ENCODE measurements around the gene BMPR1A. TPM values are rescaled to one million over a fixed set of nuclear protein-coding genes. Genes with fewer than 3 reads are reported as not detected.
A peak's percentile ranks its signal among the peaks of the same experiment; 100 is the strongest.

The BMPR1A gene
- total and polyA plus RNA-seq, 2 donors from 2014 or later: 7.9 to 37.4 TPM

DNA sequence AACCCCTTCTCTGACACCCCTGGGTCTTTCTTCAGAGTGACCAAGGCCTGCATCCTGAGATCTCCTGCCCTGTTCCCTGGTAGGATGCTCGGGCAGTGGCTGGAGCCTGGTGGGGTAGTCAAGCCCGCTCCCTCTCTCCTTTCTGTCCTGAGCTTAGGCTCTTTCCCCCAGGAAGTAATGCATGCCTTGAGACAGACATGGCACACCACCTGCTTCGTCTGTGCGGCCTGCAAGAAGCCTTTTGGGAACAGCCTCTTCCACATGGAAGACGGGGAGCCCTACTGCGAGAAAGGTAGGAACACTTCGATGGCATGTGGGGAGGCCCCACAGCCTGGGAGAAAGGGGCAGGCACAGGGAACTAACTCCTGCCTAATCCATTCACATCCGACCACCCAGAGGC, 37.9 kb upstream of the BMPR1A start:
- intact Hi-C loops (cut with DNase I): no loop called here
- TF ChIP-seq CTCF (IDR thresholded peaks at IDR 0.05; ENCODE audit: borderline replicate concordance, extremely low read depth, insufficient read depth): no peak
- H3K9ac ChIP-seq (ENCODE audit: low read length in 3 of 3): no peak overlapping the region

DNA sequence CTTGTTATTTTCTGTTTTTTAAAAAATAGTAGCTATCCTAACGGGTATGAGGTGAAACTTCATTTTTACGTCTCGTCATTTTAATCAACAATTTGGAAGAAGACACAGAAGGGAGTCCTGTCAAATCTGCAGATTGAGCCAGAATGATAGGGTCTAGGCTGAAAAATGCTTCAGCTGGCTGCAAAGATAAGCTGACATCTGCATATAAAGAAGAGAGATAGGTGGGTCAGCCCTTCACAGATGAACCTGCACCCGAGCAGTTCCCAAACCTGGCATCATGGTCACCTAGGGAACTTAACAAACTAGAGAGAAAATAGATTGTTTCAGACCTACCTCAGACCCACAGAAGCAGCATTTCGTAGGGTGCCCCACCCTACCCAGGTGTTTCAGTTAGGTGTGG, 35.2 kb upstream of the BMPR1A start:
- Histone ChIP-seq H3K4me3 (ENCODE audit: low read length in 3 of 3) (no peak overlapping the region), H3K27ac (ENCODE audit: low read depth in 2 of 2, low read length in 2 of 2) (no peak overlapping the region), H3K4me1 (ENCODE audit: control insufficient read depth in 2 of 3, insufficient read depth in 2 of 3, low read depth in 1 of 3, low read length in 3 of 3) (peaks cover 0 to 3% (median 0%) of the 10 kb centered on the region in 3 donors), H3K9me3 (ENCODE audit: control insufficient read depth in 2 of 3, insufficient read depth in 1 of 3, low read length in 3 of 3) (no peaks in the 10 kb centered on the region), H3K9ac (ENCODE audit: low read length in 3 of 3) (no peak overlapping the region), H3K27me3 (ENCODE audit: control insufficient read depth, insufficient read depth, low read length) (no peaks in the 10 kb centered on the region), H3K36me3 (ENCODE audit: control insufficient read depth in 2 of 3, insufficient read depth in 3 of 3, low read length in 3 of 3) (no peaks in the 10 kb centered on the region)
- DNase-seq (peak in 1 of 5 donors; percentile 4), FAIRE-seq (no peak)
- no peak for TF ChIP-seq CTCF (IDR thresholded peaks at IDR 0.05; ENCODE audit: borderline replicate concordance, extremely low read depth, insufficient read depth)
- intact Hi-C loops (cut with DNase I): no loop called here

More for the DNA sequence above, 37.9 kb upstream of the BMPR1A start:
- no peaks in the 10 kb centered on the region for H3K36me3 ChIP-seq (ENCODE audit: control insufficient read depth in 2 of 3, insufficient read depth in 3 of 3, low read length in 3 of 3)
- H3K4me3 ChIP-seq (ENCODE audit: low read length in 3 of 3): no peak overlapping the region
- no peaks in the 10 kb centered on the region for H3K27me3 ChIP-seq (ENCODE audit: control insufficient read depth, insufficient read depth, low read length)
- peak in 1 of 5 donors; percentile 29 for DNase-seq
- peaks cover 0 to 3% (median 0%) of the 10 kb centered on the region in 3 donors for H3K4me1 ChIP-seq (ENCODE audit: control insufficient read depth in 2 of 3, insufficient read depth in 2 of 3, low read depth in 1 of 3, low read length in 3 of 3)
- H3K9me3 ChIP-seq (ENCODE audit: control insufficient read depth in 2 of 3, insufficient read depth in 1 of 3, low read length in 3 of 3): no peaks in the 10 kb centered on the region
- H3K27ac ChIP-seq (ENCODE audit: low read depth in 2 of 2, low read length in 2 of 2): no peak overlapping the region
- FAIRE-seq: no peak

DNA sequence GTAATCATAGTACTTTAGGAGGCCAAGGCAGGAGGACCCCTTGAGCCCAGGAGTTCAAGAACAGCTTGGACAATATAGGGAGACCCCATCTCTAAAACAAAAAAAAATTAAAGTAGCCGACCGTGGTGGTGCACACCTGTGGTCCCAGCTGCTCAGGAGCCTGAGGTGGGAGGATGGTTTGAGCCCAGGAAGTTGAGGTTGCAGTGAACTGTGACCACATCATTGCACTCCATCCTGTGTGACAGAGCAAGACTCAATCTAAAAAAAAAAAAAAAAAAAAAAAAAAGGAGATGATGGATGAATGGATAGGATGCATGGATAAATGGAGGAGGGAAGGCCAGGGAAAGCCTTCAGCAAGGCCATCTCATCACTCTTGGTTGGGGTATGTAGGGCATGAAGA, 33.4 kb upstream of the BMPR1A start:
- TF ChIP-seq CTCF (IDR thresholded peaks at IDR 0.05; ENCODE audit: borderline replicate concordance, extremely low read depth, insufficient read depth): no peak
- Histone ChIP-seq H3K9ac (ENCODE audit: low read length in 3 of 3) (no peak overlapping the region), H3K9me3 (ENCODE audit: control insufficient read depth in 2 of 3, insufficient read depth in 1 of 3, low read length in 3 of 3) (no peaks in the 10 kb centered on the region), H3K4me1 (ENCODE audit: control insufficient read depth in 2 of 3, insufficient read depth in 2 of 3, low read depth in 1 of 3, low read length in 3 of 3) (peaks cover 0 to 3% (median 0%) of the 10 kb centered on the region in 3 donors), H3K4me3 (ENCODE audit: low read length in 3 of 3) (no peak overlapping the region), H3K27me3 (ENCODE audit: control insufficient read depth, insufficient read depth, low read length) (no peaks in the 10 kb centered on the region), H3K27ac (ENCODE audit: low read depth in 2 of 2, low read length in 2 of 2) (no peak overlapping the region), H3K36me3 (ENCODE audit: control insufficient read depth in 2 of 3, insufficient read depth in 3 of 3, low read length in 3 of 3) (no peaks in the 10 kb centered on the region)
- FAIRE-seq: no peak
- intact Hi-C loops (cut with DNase I): no loop called here
- peak in 1 of 5 donors; percentile 5 for DNase-seq

DNA sequence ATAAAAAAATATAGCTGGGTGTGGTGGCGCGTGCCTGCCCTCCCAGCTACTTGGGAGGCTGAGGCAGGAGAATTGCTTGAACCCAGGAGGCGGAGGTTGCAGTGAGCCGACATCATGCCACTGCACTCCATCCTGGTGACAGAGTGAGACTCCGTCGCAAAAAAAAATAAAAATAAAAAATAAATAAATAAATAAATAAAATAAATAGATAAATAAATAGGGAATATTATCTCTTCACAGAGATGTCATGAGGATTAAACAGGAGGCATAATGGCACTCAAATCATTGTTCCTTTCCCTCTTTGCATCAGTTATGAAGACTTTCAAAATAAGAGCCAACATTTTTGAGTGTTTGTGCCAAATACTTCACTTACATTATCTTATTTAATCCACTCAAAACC, 32.0 kb upstream of the BMPR1A start:
- H3K36me3 ChIP-seq (ENCODE audit: control insufficient read depth in 2 of 3, insufficient read depth in 3 of 3, low read length in 3 of 3): no peaks in the 10 kb centered on the region
- no peak for TF ChIP-seq CTCF (IDR thresholded peaks at IDR 0.05; ENCODE audit: borderline replicate concordance, extremely low read depth, insufficient read depth)

More for the DNA sequence above, 32.0 kb upstream of the BMPR1A start:
- H3K4me1 ChIP-seq (ENCODE audit: control insufficient read depth in 2 of 3, insufficient read depth in 2 of 3, low read depth in 1 of 3, low read length in 3 of 3): peaks cover 0 to 1% (median 0%) of the 10 kb centered on the region in 3 donors
- H3K27me3 ChIP-seq (ENCODE audit: control insufficient read depth, insufficient read depth, low read length): no peaks in the 10 kb centered on the region
- no peak overlapping the region for H3K9ac ChIP-seq (ENCODE audit: low read length in 3 of 3)
- H3K9me3 ChIP-seq (ENCODE audit: control insufficient read depth in 2 of 3, insufficient read depth in 1 of 3, low read length in 3 of 3): no peaks in the 10 kb centered on the region
- no peak for DNase-seq
- intact Hi-C loops (cut with DNase I): no loop called here
- no peak for FAIRE-seq
- no peak overlapping the region for H3K4me3 ChIP-seq (ENCODE audit: low read length in 3 of 3)
- no peak overlapping the region for H3K27ac ChIP-seq (ENCODE audit: low read depth in 2 of 2, low read length in 2 of 2)
